ENCODE results near the gene ALG11.
"Not testable (repeated sequence)": the region's sequence is repeated elsewhere in the genome, so short reads cannot be mapped to it uniquely, and the experiment has no call there.

Gene ALG11

DNA sequence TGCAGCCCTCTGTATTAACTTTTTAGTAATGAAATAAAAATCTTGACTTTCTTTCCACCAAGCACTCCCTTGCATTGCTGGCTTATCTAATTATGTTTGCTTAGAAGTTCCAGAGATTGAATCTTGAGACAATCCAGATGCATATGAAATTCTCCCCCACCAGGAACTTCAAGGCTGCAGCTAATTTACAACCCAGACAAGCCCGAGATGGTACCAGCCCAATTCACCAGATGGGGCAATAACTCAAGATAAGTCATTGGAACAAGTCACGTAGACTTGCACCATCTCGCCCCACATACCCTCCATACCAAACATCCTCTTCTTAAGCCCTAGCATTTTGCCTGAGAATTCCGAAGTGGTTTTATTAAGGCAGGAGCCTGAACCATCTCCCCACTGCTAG is 41.3 kb downstream of the ALG11 start:
- Histone ChIP-seq H3K27me3 (replicated peaks) (no peaks in the 10 kb centered on the region), H3K4me3 (ENCODE audit: low read depth, low read length) (no peak overlapping the region), H3K27ac (no peak overlapping the region), H3K36me3 (replicated peaks) (no peaks in the 10 kb centered on the region)
- in situ Hi-C loops (cut with HindIII; ENCODE audit: low pct_ligation_motif_present, low sequenced_read_pairs) = no loop called here
- TF ChIP-seq, protein P1, sequence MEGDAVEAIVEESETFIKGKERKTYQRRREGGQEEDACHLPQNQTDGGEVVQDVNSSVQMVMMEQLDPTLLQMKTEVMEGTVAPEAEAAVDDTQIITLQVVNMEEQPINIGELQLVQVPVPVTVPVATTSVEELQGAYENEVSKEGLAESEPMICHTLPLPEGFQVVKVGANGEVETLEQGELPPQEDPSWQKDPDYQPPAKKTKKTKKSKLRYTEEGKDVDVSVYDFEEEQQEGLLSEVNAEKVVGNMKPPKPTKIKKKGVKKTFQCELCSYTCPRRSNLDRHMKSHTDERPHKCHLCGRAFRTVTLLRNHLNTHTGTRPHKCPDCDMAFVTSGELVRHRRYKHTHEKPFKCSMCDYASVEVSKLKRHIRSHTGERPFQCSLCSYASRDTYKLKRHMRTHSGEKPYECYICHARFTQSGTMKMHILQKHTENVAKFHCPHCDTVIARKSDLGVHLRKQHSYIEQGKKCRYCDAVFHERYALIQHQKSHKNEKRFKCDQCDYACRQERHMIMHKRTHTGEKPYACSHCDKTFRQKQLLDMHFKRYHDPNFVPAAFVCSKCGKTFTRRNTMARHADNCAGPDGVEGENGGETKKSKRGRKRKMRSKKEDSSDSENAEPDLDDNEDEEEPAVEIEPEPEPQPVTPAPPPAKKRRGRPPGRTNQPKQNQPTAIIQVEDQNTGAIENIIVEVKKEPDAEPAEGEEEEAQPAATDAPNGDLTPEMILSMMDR (IDR thresholded peaks at IDR 0.05; ENCODE audit: low read depth, low read length, missing control alignments) = no peak
- no peak for DNase-seq

DNA sequence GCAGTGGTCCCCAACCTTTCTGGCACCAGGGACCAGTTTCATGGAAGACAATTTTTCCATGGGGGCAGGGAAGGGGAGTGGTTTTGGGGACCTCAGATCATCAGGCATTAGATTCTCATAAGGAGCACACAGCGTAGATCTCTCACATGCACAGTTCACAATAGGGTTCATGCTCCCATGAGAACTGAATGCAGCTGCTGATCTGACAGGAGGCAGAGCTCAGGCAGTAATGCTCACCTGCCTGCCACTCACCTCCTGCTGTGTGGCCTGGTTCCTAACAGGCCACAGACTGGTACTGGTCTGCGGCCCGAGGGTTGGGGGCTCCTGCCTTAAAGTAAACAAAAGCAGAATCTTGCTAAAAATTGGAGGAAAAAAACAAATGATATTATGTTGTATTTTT is 48.9 kb downstream of the ALG11 start:
- H3K27me3 ChIP-seq (replicated peaks); H3K4me3 ChIP-seq (ENCODE audit: low read depth, low read length); in situ Hi-C loops (cut with HindIII; ENCODE audit: low pct_ligation_motif_present, low sequenced_read_pairs); H3K27ac ChIP-seq; H3K36me3 ChIP-seq (replicated peaks); DNase-seq: not testable (repeated sequence)

DNA sequence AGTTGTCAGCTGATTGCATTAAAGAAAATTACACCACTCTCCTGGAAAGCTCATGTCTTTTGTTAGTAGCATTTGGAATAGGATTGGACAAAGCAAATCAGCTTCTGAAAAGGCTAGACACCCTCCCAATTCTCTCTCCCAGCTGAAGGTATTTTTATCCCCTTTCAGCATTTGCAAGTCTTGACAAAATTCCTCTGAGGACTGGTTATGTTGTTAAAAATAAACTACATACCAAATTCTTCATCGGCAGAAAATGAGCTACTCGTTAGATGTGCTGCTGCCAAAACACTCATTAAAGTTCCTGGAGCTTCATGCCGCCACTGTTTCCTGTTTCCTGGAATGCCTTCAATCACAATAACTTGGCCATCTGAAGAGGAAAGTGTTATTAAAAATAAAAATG is 49.4 kb downstream of the ALG11 start:
- TF ChIP-seq, protein P1 (IDR thresholded peaks at IDR 0.05; ENCODE audit: low read depth, low read length, missing control alignments) = no peak
- no peak for DNase-seq

DNA sequence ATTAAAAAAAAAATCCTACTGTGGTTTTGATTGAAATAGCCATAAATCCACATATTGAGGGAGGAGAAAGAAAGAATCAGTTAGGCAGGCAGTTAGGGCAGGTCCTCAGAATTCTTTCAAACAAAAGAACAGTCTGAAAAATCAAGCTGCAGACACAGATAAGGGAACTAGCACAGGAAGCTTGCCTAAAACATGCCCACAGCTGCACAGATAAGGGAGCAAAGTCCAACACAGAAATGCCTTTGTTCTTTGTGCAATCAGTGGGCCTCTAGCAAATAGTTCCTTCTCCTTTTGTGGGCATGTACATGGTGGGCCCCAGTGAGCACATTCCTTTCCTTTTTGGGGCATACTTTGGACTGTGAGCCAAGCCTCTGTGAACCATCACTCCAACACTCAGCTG is 55.0 kb downstream of the ALG11 start:
- H3K36me3 ChIP-seq (replicated peaks) = no peaks in the 10 kb centered on the region
- no peak for DNase-seq

More for the DNA sequence above, 49.4 kb downstream of the ALG11 start:
- Histone ChIP-seq H3K36me3 (replicated peaks) (no peaks in the 10 kb centered on the region), H3K27me3 (replicated peaks) (no peaks in the 10 kb centered on the region), H3K4me3 (ENCODE audit: low read depth, low read length) (no peak overlapping the region), H3K27ac (no peak overlapping the region)
- in situ Hi-C loops (cut with HindIII; ENCODE audit: low pct_ligation_motif_present, low sequenced_read_pairs) = no loop called here

DNA sequence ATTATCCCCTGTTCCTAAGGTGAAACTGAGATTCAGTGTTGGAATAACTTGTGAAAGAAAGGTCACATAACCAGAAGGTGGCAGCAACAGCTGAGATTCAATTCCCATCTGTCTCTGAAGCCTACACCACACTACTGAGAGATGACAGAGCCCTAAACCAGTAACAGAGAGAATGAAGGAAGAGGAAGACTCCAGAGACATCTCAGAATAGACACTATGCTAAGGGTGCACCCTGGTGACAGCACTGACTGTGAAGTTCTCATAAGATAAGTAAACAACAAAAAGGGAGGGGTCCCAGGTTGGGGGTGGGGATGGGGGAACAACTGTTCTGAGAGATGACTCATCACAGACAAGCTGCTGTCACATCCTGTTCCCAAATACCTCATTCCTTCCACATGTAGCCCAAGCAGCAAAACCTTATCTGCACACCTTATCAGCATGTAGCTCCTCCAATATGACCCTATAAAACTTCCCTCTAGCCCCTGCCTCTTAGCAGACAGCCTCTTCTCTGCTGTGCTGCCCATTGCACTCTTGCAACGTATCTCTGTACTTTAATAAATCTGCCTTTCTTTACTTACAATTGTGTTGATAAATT is 58.8 kb downstream of the ALG11 start:
- peak; percentile 27 for DNase-seq
- TF ChIP-seq, protein P1 (IDR thresholded peaks at IDR 0.05; ENCODE audit: low read depth, low read length, missing control alignments) = peak; percentile 39
- no peaks in the 10 kb centered on the region for H3K27me3 ChIP-seq (replicated peaks)
- no peaks in the 10 kb centered on the region for H3K36me3 ChIP-seq (replicated peaks)
- no peak overlapping the region for H3K4me3 ChIP-seq (ENCODE audit: low read depth, low read length)
- H3K27ac ChIP-seq = no peak overlapping the region
- in situ Hi-C loops (cut with HindIII; ENCODE audit: low pct_ligation_motif_present, low sequenced_read_pairs) = no loop called here

More for the DNA sequence above, 55.0 kb downstream of the ALG11 start:
- H3K27ac ChIP-seq = no peak overlapping the region
- in situ Hi-C loops (cut with HindIII; ENCODE audit: low pct_ligation_motif_present, low sequenced_read_pairs) = no loop called here
- TF ChIP-seq, protein P1 (IDR thresholded peaks at IDR 0.05; ENCODE audit: low read depth, low read length, missing control alignments) = no peak
- H3K27me3 ChIP-seq (replicated peaks) = no peaks in the 10 kb centered on the region
- no peak overlapping the region for H3K4me3 ChIP-seq (ENCODE audit: low read depth, low read length)
